Measurements from ENCODE around the gene MAGOH. TPM values are rescaled to one million over a fixed set of nuclear protein-coding genes. Genes with fewer than 3 reads are reported as not detected.

Gene MAGOH
- total RNA-seq, 2 experiments from 2014 or later: 59.1 to 65.2 TPM

DNA sequence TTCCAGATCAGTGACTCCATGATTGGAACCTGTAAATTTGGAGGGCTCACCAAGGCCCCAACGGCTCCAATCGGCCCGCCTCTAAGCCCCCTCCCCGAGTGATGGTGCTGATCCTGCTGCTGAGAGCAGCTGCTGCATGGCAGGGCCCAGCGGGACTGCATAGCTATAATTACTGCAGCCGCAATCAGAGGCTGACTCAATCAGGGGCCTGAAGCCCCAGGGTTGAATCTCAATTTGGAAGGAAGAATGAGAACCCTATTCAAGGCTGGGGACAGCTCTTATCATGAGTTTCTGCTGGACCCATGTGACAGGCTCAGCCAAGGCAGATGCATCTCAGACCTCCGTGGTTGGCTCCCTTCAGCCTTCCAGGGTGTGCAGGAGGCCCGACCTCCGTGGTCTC is 42.8 kb upstream of the MAGOH start:
- Mint-ChIP-seq H3K9me3 (no peaks in the 10 kb centered on the region), H3K36me3 (ENCODE audit: low read depth) (peaks cover 3% of the 10 kb centered on the region), H3K4me1 (ENCODE audit: low read depth) (no peaks in the 10 kb centered on the region), H3K27me3 (no peaks in the 10 kb centered on the region), H3K4me3 (no peak overlapping the region), H3K27ac (no peak overlapping the region)
- no peaks in the 10 kb centered on the region for H3K4me1 ChIP-seq (ENCODE audit: insufficient read depth, low read length)
- no peak overlapping the region for H3K27ac ChIP-seq (ENCODE audit: low read depth in 1 of 2, low read length in 2 of 2)
- ChIA-PET POLR2A (no interaction called here), CTCF (interaction anchor here (0.7 kb wide), 1 partner anchor 112 kb away, joined by 3 read pairs; no protein-coding TSS in a partner anchor)
- TF ChIP-seq, protein P1, sequence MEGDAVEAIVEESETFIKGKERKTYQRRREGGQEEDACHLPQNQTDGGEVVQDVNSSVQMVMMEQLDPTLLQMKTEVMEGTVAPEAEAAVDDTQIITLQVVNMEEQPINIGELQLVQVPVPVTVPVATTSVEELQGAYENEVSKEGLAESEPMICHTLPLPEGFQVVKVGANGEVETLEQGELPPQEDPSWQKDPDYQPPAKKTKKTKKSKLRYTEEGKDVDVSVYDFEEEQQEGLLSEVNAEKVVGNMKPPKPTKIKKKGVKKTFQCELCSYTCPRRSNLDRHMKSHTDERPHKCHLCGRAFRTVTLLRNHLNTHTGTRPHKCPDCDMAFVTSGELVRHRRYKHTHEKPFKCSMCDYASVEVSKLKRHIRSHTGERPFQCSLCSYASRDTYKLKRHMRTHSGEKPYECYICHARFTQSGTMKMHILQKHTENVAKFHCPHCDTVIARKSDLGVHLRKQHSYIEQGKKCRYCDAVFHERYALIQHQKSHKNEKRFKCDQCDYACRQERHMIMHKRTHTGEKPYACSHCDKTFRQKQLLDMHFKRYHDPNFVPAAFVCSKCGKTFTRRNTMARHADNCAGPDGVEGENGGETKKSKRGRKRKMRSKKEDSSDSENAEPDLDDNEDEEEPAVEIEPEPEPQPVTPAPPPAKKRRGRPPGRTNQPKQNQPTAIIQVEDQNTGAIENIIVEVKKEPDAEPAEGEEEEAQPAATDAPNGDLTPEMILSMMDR (IDR thresholded peaks at IDR 0.05): no peak
- no peaks in the 10 kb centered on the region for H3K9me3 ChIP-seq (ENCODE audit: control insufficient read depth in 1 of 2, insufficient read depth in 1 of 2, low read length in 2 of 2)
- H3K4me3 ChIP-seq (ENCODE audit: low read length): no peak overlapping the region
- ATAC-seq (ENCODE audit: poor library complexity) (no peak), DNase-seq (no peak)
- intact Hi-C loops (cut with DNase I, micrococcal nuclease): no loop called here
- H3K36me3 ChIP-seq (ENCODE audit: insufficient read depth, low read length): no peaks in the 10 kb centered on the region
- H3K27me3 ChIP-seq (ENCODE audit: control insufficient read depth in 1 of 2, insufficient read depth in 2 of 2, low read length in 2 of 2): no peaks in the 10 kb centered on the region

DNA sequence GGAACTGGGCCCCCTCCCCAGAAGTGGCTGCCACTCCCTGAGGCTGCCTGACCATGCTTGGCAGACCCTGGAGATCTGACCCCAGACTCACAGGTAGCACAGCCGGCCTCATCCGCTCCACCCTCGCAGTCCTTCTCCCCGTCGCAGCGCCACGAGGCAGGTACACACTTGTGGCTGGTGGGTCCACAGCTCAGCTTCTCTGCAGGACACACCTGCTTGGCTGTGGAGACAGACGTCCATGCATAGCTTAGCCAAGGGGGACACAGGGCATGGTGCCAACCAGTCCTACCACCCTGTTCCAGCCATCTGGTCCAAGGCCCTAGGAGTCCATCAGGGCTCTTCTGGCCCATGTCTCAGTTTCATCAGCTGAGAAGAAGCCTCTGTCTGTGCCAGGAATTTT is 42.2 kb upstream of the MAGOH start:
- peaks cover 3% of the 10 kb centered on the region for H3K36me3 Mint-ChIP-seq (ENCODE audit: low read depth)
- H3K4me1 Mint-ChIP-seq (ENCODE audit: low read depth): no peaks in the 10 kb centered on the region
- ChIA-PET POLR2A (no interaction called here), CTCF (interaction anchor here (0.7 kb wide), 1 partner anchor 113 kb away, joined by 3 read pairs; no protein-coding TSS in a partner anchor)
- Histone ChIP-seq H3K4me1 (ENCODE audit: insufficient read depth, low read length) (no peaks in the 10 kb centered on the region), H3K27me3 (ENCODE audit: control insufficient read depth in 1 of 2, insufficient read depth in 2 of 2, low read length in 2 of 2) (no peaks in the 10 kb centered on the region), H3K9me3 (ENCODE audit: control insufficient read depth in 1 of 2, insufficient read depth in 1 of 2, low read length in 2 of 2) (no peaks in the 10 kb centered on the region), H3K36me3 (ENCODE audit: insufficient read depth, low read length) (peaks cover 3% of the 10 kb centered on the region), H3K4me3 (ENCODE audit: low read length) (no peak overlapping the region), H3K27ac (ENCODE audit: low read depth in 1 of 2, low read length in 2 of 2) (no peak overlapping the region)
- intact Hi-C loops (cut with DNase I, micrococcal nuclease): no loop called here
- ATAC-seq (ENCODE audit: poor library complexity) (no peak), DNase-seq (no peak)
- H3K9me3 Mint-ChIP-seq: no peaks in the 10 kb centered on the region
- TF ChIP-seq, protein P1 (IDR thresholded peaks at IDR 0.05): no peak
- no peaks in the 10 kb centered on the region for H3K27me3 Mint-ChIP-seq
- no peak overlapping the region for H3K4me3 Mint-ChIP-seq
- H3K27ac Mint-ChIP-seq: no peak overlapping the region

GRCh38 chr1:53279296-53280200 is 41.2 kb upstream of the MAGOH start:
- no peaks in the 10 kb centered on the region for H3K27me3 ChIP-seq (ENCODE audit: control insufficient read depth in 1 of 2, insufficient read depth in 2 of 2, low read length in 2 of 2)
- ChIA-PET POLR2A (interaction anchor here (1.4 to 2.0 kb wide), 2 partner anchors 47 to 117 kb away, joined by 3 to 5 read pairs; no protein-coding TSS in a partner anchor), CTCF (interaction anchor here (1.0 to 3.4 kb wide), 3 partner anchors 13 to 114 kb away, joined by 4 to 41 read pairs (median 5); no protein-coding TSS in a partner anchor)
- H3K4me1 Mint-ChIP-seq (ENCODE audit: low read depth): no peaks in the 10 kb centered on the region
- H3K36me3 ChIP-seq (ENCODE audit: insufficient read depth, low read length): peaks cover 3% of the 10 kb centered on the region
- TF ChIP-seq, protein P1 (IDR thresholded peaks at IDR 0.05): no peak
- H3K27ac Mint-ChIP-seq: no peak overlapping the region
- H3K27me3 Mint-ChIP-seq: no peaks in the 10 kb centered on the region
- H3K4me3 Mint-ChIP-seq: no peak overlapping the region
- ATAC-seq (ENCODE audit: poor library complexity) (no peak), DNase-seq (no peak)
- H3K27ac ChIP-seq (ENCODE audit: low read depth in 1 of 2, low read length in 2 of 2): no peak overlapping the region
- H3K9me3 Mint-ChIP-seq: no peaks in the 10 kb centered on the region
- intact Hi-C loops (cut with DNase I, micrococcal nuclease): loop anchor here (2.0 to 5.0 kb wide), 4 partner anchors 193 to 473 kb away; no protein-coding TSS in a partner anchor
- no peak overlapping the region for H3K4me3 ChIP-seq (ENCODE audit: low read length)
- peaks cover 3% of the 10 kb centered on the region for H3K36me3 Mint-ChIP-seq (ENCODE audit: low read depth)
- H3K9me3 ChIP-seq (ENCODE audit: control insufficient read depth in 1 of 2, insufficient read depth in 1 of 2, low read length in 2 of 2): no peaks in the 10 kb centered on the region
- H3K4me1 ChIP-seq (ENCODE audit: insufficient read depth, low read length): no peaks in the 10 kb centered on the region

Measured in CD4-positive, alpha-beta T cell (primary cell).